Measurements from ENCODE around the gene CRAT. TPM values are rescaled to one million over a fixed set of nuclear protein-coding genes. Genes with fewer than 3 reads are reported as not detected.
A peak's percentile ranks its signal among the peaks of the same experiment; 100 is the strongest.
"Not testable (repeated sequence)": the region's sequence is repeated elsewhere in the genome, so short reads cannot be mapped to it uniquely, and the experiment has no call there.

The CRAT gene
- total RNA-seq, 1 donor from 2014 or later: 28.7 TPM

DNA sequence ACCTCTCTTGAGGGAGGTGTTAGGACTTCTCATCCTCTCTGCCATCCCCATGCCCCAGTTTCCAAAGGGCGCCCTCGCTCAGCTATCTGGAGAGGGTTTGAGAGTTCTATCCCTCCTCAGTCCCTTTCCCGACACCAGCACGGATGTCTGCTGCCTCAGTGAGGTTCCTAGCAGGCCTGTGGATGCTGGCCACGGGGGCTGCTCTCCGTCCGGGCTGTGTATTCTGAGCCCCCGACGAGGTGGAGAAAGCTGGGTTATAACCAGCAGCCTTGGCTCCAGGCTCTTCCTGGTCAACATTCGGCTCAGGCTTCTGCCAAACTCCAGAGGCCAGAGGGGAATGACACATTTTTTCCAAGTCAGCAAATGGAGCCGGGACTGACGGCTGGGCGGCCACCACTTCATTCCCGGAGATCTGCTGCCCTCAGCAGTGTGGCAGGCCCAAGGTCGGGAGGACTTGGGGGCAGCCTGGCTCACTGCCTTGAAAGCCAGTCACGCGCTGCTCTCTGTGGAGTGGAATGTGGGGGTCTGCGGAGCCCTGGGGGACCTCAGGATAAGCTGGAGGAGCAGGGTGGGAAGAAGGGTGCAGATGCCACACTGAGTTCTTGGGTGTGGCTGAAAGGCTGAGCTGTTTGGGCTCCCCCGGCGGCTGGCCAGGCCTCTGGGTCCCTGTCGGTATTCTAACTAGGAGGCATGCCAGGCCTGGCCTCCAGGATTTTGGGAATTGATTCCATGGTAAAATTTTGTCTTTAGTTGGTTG, 28.1 kb upstream of the CRAT start:
- no peak for DNase-seq

DNA sequence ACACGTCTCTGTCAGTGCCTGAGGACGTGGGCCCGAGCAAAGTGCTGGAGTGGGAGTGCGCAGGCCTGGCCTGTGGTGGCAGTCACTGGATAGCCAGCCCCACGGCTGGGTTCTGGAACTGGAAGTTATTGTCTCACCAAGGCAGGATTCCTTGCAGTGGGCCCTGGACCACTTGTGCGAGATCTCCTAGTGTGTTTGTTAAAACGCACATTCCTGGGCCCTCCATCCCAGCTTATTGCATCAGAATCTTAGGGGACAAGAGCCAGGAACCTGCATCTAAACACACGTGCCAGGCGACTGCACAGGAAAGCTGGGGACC, 27.5 kb upstream of the CRAT start:
- no peak for DNase-seq

DNA sequence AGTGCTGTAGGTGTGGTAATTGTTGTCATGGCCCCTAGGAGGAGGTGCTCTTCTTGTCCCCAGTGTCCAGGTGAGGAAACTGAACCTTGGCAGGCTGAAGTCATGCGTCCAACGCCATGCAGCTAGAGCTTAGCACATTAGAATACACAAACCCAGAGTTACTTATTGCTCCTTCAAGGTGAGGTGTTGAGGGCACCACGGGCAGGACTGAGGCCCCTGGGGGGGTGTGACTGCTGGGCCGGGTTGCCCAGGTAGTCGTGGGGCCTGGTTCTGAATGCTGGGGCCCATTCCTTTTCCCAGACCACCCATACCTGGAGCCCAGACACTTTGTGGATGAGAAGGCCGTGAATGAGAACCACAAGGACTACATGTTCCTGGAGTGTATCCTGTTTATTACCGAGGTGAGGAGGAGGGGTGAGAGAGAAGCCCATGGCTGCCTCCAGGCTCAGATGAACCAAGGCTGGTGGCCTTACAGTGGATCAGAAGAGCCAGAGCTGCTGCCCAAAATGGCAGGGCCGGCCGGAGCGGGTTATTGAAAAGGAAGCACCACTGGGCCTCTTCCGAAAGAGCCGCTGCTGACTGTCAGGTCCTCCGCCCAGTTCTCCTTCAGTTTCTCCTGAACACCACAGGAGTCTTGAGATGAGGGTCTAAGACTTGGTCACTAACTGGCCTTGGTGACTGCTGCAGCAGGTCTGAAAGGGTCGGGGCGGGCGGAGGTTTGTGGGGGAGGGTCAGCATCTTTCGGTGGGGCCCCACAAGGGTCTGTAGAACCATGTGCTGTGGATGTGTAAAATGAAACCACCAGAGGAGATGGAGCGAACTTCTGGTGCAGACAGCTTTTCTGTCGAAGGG, 26.9 kb upstream of the CRAT start:
- no peak for DNase-seq

DNA sequence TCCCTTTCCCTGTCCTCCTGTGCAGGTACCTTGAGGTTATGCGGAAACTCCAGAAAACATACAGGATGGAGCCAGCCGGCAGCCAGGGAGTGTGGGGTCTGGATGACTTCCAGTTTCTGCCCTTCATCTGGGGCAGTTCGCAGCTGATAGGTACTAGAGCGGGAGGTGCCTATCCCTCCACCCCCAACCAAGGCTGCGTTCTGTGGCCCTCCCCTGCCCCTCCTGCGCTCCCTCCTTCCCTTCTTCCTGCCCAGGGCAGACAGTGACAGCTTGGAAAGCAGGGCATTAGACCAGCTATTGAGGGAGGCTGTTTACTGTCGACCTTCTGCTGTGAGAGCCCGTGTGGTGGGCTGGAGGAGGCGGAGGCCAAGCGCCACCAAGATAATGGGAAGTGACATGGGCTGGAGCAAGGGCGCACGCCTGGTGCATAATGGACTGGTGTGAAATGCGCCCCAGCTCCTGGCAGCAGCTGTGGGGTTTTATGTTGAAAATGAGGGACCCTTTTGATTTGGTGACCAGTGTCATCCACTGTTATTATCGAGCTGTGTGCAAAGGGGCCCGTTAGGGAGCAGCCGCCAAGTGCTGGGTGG, 25.9 kb upstream of the CRAT start:
- no peak for DNase-seq

DNA sequence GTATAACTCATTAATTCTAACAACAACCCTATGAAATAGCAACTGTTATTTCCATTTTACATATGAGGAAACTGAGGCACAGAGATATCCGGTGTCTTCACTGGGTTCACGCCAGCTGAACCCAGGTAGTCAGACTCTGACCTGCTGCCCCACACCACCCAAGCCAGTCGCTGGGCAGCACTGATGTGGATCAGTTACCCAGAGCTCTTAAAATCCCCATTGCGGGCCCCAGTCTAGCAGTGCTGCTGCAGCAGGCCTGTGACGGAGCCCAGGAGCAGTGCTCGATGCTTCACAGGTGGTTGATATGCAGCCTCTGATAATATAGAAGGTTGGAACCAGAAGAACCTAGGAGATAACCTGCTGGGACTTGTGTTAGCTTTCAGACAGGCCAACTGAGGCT, 24.9 kb upstream of the CRAT start:
- no peak for DNase-seq

DNA sequence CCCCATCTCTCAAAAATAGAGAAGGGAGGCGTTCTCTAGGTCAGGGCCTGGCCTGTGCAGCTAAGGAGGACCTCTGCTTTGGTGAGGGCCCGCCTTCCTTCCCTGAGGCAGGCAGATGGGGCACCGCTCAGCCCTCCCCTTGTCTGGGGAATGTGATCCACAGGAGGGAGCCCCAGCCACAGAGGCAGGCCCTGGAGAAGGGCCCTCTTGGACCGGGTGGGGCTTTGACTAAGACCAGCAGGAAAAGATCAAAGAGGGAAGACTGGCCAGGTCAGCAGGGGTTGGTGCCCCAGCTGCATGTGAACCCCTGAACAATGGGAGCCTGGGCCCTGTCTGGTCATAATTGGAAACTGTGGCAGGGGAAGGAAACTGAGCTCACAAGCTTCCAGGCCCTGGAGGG, 22.5 kb upstream of the CRAT start:
- no peak for DNase-seq

DNA sequence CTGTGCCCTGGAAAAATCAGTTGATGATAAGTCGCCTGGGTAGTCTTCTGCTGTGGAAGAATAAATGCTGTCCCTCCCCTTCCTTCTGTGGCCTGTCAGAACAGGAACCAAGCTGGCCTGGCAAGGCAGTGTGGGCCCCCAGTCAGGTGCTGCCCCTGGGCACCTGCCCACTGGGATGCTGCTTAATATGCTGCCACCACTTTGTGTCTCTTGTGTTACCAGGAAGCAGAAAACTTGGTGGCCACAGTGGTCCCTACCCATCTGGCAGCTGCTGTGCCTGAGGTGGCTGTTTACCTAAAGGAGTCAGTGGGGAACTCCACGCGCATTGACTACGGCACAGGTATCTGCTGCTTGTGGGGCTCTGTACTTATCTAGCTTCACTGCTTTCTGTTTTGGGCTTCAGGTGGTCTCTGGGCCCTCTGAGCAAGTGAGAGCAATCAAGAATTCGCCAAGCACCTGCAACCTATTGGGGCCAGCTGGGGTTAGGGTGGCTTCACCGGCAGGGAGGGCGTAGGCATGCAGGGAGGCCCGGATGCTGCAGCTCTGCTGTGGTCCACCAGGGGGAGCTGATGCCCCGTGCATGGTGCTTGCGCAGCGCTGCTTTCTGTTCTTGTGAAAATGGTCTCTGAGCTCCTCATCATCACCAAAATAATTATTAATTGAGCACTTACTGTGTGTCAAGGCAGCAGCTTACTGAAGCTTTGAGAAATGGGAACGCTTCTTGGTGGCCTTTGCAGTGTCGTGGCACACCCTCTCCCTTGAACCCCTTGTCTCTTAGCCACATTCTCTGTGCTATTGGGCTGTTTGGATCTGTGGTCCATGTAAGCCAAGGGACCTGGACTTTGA, 20.9 kb upstream of the CRAT start:
- peak; percentile 48 for DNase-seq

DNA sequence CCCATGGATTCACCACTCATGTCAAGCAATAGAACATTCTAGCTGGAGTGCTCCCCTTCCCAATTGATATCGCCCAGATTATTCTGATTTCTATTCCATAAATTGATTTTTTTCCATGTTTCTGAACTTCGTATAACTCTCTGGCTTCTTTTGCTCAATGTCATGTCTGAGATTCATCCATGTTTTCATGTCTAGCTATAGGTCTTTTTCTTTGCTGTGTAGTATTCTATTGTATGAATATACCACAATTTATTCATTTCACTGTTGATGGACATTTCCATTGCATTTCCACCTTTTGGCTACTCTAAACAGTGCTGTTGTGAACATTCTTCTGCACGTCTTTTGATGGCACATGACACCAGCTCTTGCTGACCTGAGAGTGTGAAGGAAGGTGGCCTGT, 20.2 kb upstream of the CRAT start:
- DNase-seq: no peak

DNA sequence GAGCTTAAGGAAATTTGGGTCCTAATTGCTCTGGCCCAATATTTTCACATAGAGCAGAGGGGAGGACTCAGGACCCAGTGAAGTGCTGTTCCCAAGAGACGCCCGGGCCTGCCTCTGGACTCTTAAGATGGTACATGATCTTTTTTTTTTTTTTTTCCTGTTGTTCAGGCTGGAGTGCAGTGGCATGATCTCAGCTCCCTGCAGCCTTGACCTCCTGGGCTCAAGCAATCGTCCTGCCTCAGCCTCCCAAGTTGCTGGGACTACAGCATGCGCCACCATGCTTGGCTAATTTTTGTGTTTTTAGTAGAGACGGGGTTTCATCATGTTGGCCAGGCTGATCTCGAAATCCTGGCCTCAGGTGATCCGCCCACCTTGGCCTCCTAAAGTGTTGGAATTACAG, 19.7 kb upstream of the CRAT start:
- DNase-seq: not testable (repeated sequence)

DNA sequence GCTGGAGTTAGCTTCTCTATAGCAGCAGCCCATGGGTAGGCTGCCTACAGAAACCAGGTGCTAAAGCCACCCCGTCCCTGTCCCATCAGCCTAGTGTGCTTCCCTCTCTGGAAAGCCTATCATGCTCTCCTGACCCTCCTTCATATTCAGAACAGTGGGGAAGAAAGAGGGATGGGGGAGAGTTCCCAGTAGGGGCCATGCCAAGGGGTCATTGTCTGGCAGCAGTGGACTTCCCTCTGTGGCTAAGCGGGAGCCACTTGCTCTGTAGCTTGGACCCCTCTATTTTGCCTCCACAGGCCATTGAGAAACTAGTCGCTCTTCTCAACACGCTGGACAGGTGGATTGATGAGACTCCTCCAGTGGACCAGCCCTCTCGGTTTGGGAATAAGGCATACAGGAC, 18.1 kb upstream of the CRAT start:
- no peak for DNase-seq

DNA sequence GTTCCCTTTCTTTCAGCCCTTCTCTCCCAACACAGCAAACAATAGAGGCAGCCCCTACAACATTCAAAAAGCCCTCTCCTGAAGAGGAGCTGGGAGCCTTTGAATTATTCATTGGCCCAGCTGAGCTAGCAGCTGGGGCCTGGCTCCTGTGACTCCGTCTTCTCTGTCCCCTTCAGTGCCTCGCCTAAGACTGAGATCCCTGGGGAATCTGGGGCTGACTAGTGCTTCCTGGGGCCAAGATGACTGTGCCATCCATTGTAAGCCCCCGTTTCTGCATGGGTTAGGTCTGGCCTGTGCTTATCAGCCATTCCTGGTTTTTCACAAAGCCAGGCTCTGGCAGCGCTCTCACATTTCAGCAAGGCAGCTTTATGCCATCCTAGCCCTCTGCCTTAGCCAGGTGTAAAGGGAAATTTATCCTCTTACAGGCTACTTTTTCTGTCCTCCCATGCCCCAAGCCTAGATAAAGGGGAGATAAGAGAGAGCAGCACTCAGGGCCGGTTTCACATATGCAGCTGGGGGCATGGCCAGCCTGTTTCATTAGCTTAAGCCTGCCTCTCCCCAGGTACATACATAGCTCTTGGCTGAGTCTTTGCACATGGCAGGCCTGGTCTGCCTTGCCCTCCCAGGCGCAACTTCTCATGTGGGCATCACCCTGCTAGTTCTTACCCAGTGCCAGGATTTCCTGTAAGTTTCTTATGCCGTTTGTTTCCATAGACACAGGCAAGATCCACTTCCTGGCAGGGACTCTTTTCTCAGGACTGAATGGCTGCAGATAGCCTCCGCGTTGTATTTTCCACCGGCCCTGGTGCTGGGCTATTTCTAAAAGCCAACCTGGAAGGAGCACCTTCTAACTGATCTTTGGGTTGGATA, 16.4 kb upstream of the CRAT start:
- no peak for DNase-seq

DNA sequence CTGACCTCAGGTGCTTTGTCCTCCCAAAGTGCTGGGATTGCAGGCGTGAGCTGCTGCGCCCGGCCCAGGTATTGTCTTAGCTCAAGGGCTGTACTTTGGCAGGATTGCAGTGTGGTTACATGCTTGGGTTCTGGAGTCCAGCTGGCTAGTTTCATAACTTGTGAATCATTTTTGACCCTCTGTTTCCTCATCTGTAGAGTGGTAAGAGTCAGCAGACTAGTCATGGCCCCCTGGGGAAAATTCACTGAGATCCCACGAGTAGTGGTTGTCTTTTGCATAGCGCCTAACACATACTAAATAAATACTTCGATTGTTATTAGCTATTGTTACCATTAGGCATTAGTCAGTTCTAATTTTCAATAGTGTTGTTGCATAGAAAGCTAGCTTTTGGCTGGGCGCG, 14.9 kb upstream of the CRAT start:
- no peak for DNase-seq

DNA sequence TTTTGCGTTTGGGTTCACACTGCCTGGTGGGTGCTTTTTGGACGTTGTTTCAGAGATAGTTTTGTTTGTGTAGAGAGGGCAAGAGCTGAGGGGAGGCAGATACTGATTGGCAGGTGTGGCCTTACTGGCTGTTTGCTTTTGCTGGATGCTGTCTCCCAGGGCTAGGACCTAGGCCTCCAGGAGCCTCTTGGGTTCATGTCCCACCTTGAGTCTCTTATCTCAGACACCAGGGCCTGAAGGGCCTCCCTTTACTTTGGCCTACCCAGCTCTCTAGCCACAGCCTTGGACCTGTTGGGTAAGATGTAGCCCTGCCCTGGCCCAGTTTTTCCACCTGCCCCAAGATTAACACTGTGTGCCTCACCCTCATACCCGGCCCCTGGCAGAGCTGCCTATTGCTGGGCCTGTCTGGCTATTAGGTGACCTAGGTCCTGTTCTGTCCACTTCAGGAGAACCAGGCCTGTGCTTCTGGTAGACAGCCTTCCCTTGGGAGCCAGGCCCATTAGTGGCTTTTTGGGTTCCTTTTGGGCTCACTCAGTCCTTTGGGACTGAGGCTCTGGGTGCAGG, 14.0 kb upstream of the CRAT start:
- no peak for DNase-seq

DNA sequence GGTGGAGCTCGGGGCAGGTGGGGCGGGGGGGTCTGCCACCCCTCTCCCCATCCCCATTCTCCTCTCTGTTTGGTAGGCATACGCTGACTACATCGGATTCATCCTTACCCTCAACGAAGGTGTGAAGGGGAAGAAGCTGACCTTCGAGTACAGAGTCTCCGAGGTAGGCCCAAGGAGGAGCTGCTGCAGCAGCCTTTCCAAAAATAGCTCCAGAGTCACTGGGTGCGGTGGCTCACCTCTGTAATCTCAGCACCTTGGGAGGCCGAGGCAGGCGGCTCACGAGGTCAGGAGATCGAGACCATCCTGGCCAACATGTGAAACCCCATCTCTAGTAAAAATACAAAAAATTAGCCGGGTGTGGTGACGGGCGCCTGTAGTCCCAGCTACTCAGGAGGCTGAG, 12.4 kb upstream of the CRAT start:
- DNase-seq: not testable (repeated sequence)

DNA sequence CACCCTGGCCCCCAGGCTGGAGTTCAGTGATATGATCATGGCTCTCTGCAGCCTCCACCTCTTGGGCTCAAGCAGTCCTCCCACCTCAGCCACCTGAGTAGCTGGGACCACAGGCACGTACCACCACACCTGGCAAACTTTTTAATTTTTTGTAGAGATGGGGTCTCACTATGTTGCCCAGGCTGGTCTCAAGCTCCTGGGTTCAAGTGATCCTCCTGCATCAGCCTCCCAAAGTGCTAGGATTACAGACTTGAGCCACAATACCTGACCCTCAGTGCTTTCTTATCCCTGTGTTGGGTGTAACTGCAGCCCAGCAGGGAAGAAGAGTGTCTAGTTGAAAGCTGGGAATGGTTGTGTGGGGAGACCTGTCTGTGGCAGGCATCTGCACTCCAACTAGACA, 11.5 kb upstream of the CRAT start:
- no peak for DNase-seq

DNA sequence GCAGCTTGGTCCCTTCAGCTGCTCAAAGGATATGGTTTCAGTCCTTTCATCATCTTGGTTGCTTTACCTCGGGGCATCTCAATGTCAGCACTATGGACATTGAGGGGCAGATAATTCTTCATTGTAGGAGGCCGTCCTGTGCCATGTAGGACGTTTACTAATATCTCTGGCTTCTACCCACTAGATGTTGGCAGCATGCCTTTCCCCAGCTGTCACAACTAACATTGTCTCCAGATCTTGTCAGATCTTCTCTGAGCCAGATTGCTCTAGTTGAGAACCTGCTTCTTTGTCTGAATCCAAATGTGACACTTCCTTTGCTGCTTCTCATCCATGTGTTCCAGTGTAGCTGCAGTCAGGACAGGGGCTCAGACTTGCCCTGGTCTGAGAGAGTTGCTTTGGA, 10.9 kb upstream of the CRAT start:
- DNase-seq: no peak

DNA sequence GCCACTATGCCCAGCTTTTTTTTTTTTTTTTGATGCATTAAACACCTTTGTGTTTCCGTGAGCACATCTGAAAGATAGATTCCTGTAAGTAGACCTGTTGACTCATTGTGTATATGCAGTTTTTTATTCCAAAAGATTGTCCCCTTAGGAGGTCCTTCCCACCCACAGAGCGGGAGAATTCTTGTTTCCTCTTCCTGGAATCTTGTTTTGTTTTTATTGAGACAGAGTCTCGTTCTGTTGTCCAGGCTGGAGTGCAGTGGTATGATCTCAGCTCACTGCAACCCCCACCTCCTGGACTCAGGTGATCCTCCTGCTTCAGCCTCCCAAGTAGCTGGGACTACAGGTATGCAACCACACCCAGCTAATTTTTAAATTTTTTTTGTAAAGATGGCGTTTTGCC, 8.2 kb upstream of the CRAT start:
- DNase-seq: no peak

DNA sequence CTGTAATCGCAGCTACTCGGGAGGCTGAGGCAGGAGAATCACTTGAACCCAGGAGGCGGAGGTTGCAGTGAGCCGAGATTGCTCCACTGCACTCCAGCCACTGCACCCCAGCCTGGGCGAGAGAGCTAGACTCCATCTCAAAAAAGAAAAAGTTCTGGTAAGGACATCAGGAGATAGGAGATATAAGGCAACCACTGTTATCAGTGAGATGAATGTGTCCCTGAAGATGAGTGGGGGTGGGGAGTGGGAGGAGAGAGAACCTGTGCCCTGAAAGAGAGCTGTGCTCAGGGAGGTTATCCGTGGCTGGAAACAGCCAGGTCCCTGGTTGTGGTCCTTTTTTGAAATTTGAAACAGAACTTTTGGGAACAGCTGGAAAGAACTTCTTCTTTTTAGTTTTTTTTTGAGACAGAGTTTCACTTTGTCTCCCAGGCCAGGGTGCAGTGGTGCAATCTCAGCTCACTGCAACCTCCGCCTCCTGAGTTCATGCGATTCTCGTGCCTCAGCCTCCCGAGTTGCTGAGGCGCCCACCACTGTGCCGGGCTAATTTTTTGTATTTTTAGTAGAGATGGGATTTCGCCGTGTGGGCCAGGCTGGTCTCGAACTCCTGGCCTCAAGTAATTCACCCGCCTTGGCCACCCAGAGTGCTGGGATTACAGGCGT, 3.2 kb upstream of the CRAT start:
- no peak for DNase-seq

DNA sequence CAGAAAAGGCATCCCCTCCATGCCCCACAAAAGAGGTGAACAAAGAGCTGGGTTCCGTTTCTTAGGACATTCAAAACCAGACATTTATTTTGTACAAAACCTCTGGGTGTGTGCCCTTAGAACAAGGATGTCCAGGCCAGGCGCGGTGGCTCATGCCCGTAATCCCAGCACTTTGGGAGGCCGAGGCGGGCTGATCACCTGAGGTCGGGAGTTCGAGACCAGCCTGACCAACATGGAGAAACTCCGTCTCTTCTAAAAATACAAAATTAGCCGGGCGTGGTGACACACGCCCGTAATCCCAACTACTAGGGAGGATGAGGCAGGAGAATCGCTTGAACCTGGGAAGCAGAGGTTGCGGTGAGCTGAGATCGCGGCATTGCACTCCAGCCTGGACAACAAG, 1.9 kb upstream of the CRAT start:
- not testable (repeated sequence) for DNase-seq

DNA sequence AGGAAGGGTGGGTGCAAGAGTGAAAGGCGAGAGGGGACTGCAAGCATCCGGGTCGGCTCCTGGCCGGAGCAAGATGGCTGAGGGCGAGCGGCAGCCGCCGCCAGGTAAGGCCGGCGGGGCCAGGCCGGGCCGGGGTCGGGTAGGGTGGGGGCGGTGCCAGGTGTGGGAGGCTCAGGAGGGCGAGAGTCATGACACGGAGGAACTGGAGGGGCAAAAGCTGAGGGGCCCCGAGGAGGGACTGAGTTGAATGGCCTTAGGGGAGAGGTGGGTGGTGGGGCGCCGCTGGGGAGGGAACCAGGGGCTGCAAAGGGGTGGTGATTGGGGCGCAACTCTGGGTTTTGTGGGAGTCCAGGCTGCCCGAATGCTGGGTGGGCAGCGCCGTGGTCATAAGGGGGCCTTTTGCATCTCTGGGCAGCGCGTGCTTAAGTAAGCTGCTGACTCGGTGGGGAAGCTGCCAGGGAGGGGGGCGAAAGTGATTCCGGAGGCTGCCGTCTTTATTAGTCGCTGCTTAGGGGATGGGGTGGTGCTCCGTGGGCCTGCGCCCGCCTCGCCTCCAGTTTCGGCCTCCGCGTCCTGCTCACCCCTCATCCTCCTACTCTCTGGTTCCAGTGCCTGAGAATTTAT, 1.0 kb upstream of the CRAT start:
- no peak for DNase-seq
